GM12874 (cell line): ENCODE measurements around the gene ABHD3.

ENCODE experiments used
- CTCF ChIP-seq: IDR thresholded peaks from 2 replicates; pipeline ENCODE4 v1.5.1; 2011; ENCODE audit warnings: low read depth, mild to moderate bottlenecking, control low read depth, low read length, moderate library complexity; ENCODE audit not compliant: insufficient read depth

ABHD3 gene

DNA sequence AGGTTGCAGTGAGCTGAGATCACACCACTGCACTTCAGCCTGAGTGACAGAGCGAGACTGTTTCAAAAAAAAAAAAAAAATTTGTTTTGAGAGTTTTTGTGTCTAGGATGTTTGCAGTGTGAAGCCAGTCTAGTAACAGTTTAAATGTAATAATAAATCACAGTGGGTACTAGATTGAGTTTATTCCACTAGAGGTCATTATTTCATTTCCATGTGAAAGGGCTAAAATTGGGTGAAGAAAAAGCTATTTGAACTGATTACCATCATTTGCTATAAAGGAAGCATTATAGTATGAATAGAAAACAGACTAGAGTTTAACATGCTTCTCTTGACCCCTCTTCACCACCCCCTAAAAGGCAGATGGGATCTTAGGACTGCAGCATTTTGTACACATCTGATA, 72.2 kb downstream of the ABHD3 start:
- no peak for TF ChIP-seq CTCF

GRCh38 chr18:21629089-21629832, 75.3 kb downstream of the ABHD3 start:
- TF ChIP-seq CTCF, result no peak

GRCh38 chr18:21612125-21613039, 92.2 kb downstream of the ABHD3 start, which contains the start of gene SNRPD1:
Gene SNRPD1, plus strand, starts transcription at chr18:21612314. Its CDS starts 116 bp downstream, at chr18:21612430.
- peak; percentile 98 for TF ChIP-seq CTCF

- TF ChIP-seq CTCF, result no peak
Measured at GRCh38 chr18:21605213-21605612, 99.4 kb downstream of the ABHD3 start.

- no peak for TF ChIP-seq CTCF
Measured at GRCh38 chr18:21604671-21605070, 99.9 kb downstream of the ABHD3 start.

DNA sequence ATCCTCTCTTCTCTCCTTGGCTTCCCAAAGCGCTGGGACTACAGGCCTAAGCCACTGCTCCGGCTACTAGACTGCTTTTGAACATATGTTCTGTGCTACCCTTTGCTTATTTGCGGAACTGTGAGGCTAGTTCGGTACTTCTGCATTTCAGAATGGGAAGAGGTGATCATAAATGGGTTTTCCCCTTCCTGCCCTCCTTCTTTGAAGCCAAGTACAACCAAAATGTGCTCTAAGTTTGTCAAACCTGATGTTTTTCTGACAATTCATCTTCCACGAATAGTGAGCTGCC, 102.3 kb downstream of the ABHD3 start:
- TF ChIP-seq CTCF, result no peak
